ENCODE measurements around the gene MT1HL1.

DNA sequence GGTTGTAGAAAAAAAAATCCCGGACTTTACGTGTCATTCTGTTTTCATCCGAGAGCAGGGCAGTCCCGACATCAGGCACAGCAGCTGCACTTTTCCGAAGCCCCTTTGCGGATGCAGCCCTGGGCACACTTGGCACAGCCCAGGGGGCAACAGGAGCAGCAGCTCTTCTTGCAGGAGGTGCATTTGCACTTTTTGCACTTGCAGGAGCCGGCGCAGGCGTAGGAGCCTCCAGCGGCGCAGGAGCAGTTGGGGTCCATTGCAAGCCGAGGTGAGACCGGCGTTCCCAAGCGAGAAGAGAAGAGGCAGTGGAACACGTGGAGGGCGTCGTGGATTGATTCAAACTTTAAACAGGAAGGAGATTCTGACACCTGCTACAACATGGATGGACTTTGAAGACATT, at the start of gene MT1HL1:
- TF ChIP-seq, protein P1, sequence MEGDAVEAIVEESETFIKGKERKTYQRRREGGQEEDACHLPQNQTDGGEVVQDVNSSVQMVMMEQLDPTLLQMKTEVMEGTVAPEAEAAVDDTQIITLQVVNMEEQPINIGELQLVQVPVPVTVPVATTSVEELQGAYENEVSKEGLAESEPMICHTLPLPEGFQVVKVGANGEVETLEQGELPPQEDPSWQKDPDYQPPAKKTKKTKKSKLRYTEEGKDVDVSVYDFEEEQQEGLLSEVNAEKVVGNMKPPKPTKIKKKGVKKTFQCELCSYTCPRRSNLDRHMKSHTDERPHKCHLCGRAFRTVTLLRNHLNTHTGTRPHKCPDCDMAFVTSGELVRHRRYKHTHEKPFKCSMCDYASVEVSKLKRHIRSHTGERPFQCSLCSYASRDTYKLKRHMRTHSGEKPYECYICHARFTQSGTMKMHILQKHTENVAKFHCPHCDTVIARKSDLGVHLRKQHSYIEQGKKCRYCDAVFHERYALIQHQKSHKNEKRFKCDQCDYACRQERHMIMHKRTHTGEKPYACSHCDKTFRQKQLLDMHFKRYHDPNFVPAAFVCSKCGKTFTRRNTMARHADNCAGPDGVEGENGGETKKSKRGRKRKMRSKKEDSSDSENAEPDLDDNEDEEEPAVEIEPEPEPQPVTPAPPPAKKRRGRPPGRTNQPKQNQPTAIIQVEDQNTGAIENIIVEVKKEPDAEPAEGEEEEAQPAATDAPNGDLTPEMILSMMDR (IDR thresholded peaks at IDR 0.05): no peak
- TF ChIP-seq POLR2A (IDR thresholded peaks at IDR 0.05): no peak
- TF ChIP-seq EP300 (IDR thresholded peaks at IDR 0.05): no peak

All from suprapubic skin (tissue), 3 donors.